B cell (primary cell): ENCODE data around the gene PPCDC. TPM values are rescaled to one million over a fixed set of nuclear protein-coding genes. Genes with fewer than 3 reads are reported as not detected.

Experiments used
- ATAC-seq: fragments of 200-7000 bp; cut with Tn5 transposase; one replicate; pipeline ENCODE4 v1.10.0; 2021; ENCODE audit warnings: low read depth, mild to moderate bottlenecking, moderate number of reproducible peaks, moderate library complexity
- CTCF ChIA-PET: fragments of 350-600 bp; sonication (Branson Sonifier 250); formaldehyde crosslinking; loops from one replicate; lab custom pipeline; 2021; ENCODE audit warnings: antibody characterized with exemption, inconsistent platforms; lab: Charles Lee
- POLR2A ChIA-PET: fragments of 350-600 bp; sonication (Branson Sonifier 250); formaldehyde crosslinking; loops from one replicate; lab custom pipeline; 2021; ENCODE audit warnings: antibody characterized with exemption; lab: Charles Lee
- DNase-seq: peaks from one replicate; pipeline ENCODE4 v3.0.0; 2013
- H2AFZ ChIP-seq: 2 replicates; pipeline ENCODE4 v1.6.1; 2012; ENCODE audit warnings: mild to moderate bottlenecking, low read depth, low read length; ENCODE audit not compliant: insufficient read depth, poor library complexity, severe bottlenecking
- H3K27ac ChIP-seq, 2 donors: 1 replicate in 1 of 2; 2 replicates in 1 of 2; pipeline ENCODE4 v1.5.1; 2012 to 2013; ENCODE audit warnings: low read length in 2 of 2, mild to moderate bottlenecking in 2 of 2, moderate library complexity in 1 of 2
- H3K27me3 ChIP-seq, 4 experiments: fragments of 200-600 bp in 1 of 4; sonication (generic) in 1 of 4; replicated peaks in 1 of 4; 1 replicate in 2 of 4; 2 replicates in 2 of 4; pipeline versions ENCODE4 v1.6.1 to v1.7.0; 2013 to 2016; ENCODE audit warnings: low read length in 3 of 4, mild to moderate bottlenecking in 2 of 4, mixed read lengths in 1 of 4, moderate library complexity in 1 of 4; ENCODE audit not compliant: insufficient read depth in 4 of 4, control insufficient read depth in 3 of 4; ENCODE audit errors: control extremely low read depth in 1 of 4
- H3K36me3 ChIP-seq, 2 experiments: replicated peaks in 1 of 2; 1 replicate in 1 of 2; 2 replicates in 1 of 2; pipeline versions ENCODE4 v1.6.1 to v1.7.1; 2013; ENCODE audit warnings: low read length in 1 of 2; ENCODE audit not compliant: insufficient read depth in 2 of 2, control insufficient read depth in 1 of 2; ENCODE audit errors: control extremely low read depth in 1 of 2, extremely low read depth in 1 of 2
- H3K4me1 ChIP-seq, 2 donors: fragments of 200-600 bp in 1 of 2; sonication (generic) in 1 of 2; 1 replicate in 1 of 2; 2 replicates in 1 of 2; pipeline versions ENCODE4 v1.5.1 to v1.6.1; 2013 to 2017; ENCODE audit warnings: low read length in 2 of 2; ENCODE audit not compliant: control insufficient read depth in 2 of 2, insufficient read depth in 2 of 2
- H3K4me2 ChIP-seq: replicated peaks from 2 replicates; pipeline ENCODE3; 2012; ENCODE audit warnings: mild to moderate bottlenecking, low read depth, low read length; ENCODE audit not compliant: poor library complexity, severe bottlenecking
- H3K4me3 ChIP-seq, 5 experiments: fragments of 200-600 bp in 1 of 5; sonication (generic) in 1 of 5; 1 replicate in 3 of 5; 2 replicates in 2 of 5; pipeline versions ENCODE4 v1.5.1 to v1.7.0; 2011 to 2016; ENCODE audit warnings: low read length in 4 of 5, mild to moderate bottlenecking in 4 of 5, low read depth in 2 of 5, control low read depth in 1 of 5, moderate library complexity in 1 of 5; ENCODE audit not compliant: insufficient read depth in 1 of 5; ENCODE audit errors: control extremely low read depth in 1 of 5, extremely low read depth in 1 of 5
- H3K79me2 ChIP-seq: fragments of 200-600 bp; sonication (generic); one replicate; pipeline ENCODE4 v1.6.0; 2016; ENCODE audit warnings: low read length; ENCODE audit not compliant: control insufficient read depth, insufficient read depth
- H3K9ac ChIP-seq: fragments of 200-600 bp; sonication (generic); 2 replicates; pipeline ENCODE4 v1.6.1; 2017; ENCODE audit warnings: mild to moderate bottlenecking, low read length, moderate library complexity
- H3K9me3 ChIP-seq, 3 donors: one replicate each; pipeline versions ENCODE4 v1.6.1 to v1.7.1; 2013; ENCODE audit warnings: low read length in 2 of 3; ENCODE audit not compliant: control insufficient read depth in 2 of 3, insufficient read depth in 1 of 3; ENCODE audit errors: control extremely low read depth in 1 of 3
- H4K20me1 ChIP-seq: 2 replicates; pipeline ENCODE4 v1.6.0; 2012; ENCODE audit warnings: mild to moderate bottlenecking, low read length; ENCODE audit not compliant: insufficient read depth, control insufficient read depth, poor library complexity, severe bottlenecking
- H3K27ac Mint-ChIP-seq: one replicate; pipeline ENCODE4 v1.8.0; 2021; ENCODE audit warnings: mixed read lengths
- H3K27me3 Mint-ChIP-seq: one replicate; pipeline ENCODE4 v1.8.0; 2021; ENCODE audit warnings: mixed read lengths
- H3K4me1 Mint-ChIP-seq: one replicate; pipeline ENCODE4 v1.8.0; 2021; ENCODE audit warnings: mixed read lengths
- H3K4me3 Mint-ChIP-seq: one replicate; pipeline ENCODE4 v1.8.0; 2021; ENCODE audit warnings: mixed read lengths
- H3K9me3 Mint-ChIP-seq: one replicate; pipeline ENCODE4 v1.8.0; 2022; ENCODE audit warnings: mixed read lengths; ENCODE audit not compliant: insufficient read depth
- EZH2 ChIP-seq: IDR thresholded peaks from 2 replicates; pipeline ENCODE4 v1.6.1; 2012; ENCODE audit warnings: borderline replicate concordance, low read depth, mild to moderate bottlenecking, moderate library complexity, low read length; ENCODE audit not compliant: insufficient read depth, poor library complexity, severe bottlenecking
- WGBS: methylation state at CpG from one replicate; pipeline ENCODE4 v1.1.5; 2013; ENCODE audit warnings: missing lambda C conversion rate; ENCODE audit not compliant: insufficient coverage; 5-methylcytosine and 5-hydroxymethylcytosine counted together
- intact Hi-C: fragments of 100-400 bp; cut with micrococcal nuclease; formaldehyde crosslinking; loops from one replicate; pipeline ENCODE4 v1.10.0; 2022
- polyA plus RNA-seq: library from polyadenylated mRNA; depleted of rRNA; stranded (reverse); fragments of >200 nt; gene quantifications from 2 replicates; pipeline ENCODE4 v1.2.3, GENCODE V29; 2012
- total RNA-seq, 2 donors: library from RNA; stranded (reverse); fragments of 120-200 nt in 1 of 2; gene quantifications; 1 replicate in 1 of 2; 2 replicates in 1 of 2; pipeline versions ENCODE4 v1.2.3 to v1.2.4, GENCODE V29; 2013 to 2022
- TF ChIP-seq, protein P1 (sequence below): fragments of 200-600 bp; IDR thresholded peaks from one replicate; pipeline ENCODE4 v1.8.0; 2022; ENCODE audit warnings: antibody characterized with exemption, mild to moderate bottlenecking

PPCDC gene
- total and polyA plus RNA-seq, 2 donors (not counting 1 experiment from before 2014, with no cell fraction given): 15.1 to 19.7 TPM

DNA sequence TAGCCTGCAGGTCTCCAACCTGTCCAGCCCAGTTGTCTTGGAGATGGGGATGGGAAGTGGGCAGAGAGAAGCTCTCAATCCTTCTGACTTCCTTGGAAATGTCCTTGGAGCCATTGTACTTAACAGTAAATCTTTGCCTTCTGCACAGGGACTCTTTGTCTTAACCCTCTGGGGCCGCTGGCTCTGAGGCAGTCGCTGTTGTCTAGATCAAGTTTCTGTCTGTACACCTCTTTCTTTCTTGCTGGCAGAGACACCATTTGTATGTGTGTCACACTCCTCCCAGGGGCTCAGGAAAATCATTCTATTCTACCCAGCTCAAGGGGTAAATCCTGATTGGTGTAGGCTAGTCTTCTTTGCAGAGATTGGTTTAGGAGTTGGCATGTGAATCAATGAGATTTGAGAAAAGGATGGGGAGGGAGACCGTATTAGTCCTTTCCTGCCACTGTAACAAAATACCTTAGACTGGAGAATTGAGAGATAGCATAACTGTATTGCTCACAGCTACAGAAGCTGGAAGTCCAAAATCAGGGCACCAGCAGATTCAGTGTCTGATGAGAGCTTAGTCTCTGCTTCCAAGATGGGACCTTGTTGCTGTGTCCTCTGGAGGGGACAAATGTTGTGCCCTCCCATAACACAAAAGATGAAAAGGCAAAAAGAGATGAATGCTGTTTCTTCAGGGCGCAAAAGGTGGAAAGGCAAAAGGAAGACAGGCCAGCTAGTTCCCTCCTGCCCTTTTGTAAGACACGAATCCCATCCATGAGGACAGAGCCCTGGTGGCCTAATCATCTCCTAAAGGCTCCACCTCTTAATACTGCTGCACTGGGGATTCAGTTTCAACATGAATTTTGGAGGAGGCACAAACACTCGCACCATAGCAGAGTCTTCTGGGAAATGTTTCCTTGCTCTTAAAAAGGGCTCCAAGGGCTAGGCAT, 66.3 kb downstream of the PPCDC start:
- H3K27ac ChIP-seq: no peak overlapping the region
- no peaks in the 10 kb centered on the region for H4K20me1 ChIP-seq
- H3K4me3 Mint-ChIP-seq: no peak overlapping the region
- no peak overlapping the region for H3K9ac ChIP-seq
- TF ChIP-seq EZH2: no peak
- TF ChIP-seq, protein P1, sequence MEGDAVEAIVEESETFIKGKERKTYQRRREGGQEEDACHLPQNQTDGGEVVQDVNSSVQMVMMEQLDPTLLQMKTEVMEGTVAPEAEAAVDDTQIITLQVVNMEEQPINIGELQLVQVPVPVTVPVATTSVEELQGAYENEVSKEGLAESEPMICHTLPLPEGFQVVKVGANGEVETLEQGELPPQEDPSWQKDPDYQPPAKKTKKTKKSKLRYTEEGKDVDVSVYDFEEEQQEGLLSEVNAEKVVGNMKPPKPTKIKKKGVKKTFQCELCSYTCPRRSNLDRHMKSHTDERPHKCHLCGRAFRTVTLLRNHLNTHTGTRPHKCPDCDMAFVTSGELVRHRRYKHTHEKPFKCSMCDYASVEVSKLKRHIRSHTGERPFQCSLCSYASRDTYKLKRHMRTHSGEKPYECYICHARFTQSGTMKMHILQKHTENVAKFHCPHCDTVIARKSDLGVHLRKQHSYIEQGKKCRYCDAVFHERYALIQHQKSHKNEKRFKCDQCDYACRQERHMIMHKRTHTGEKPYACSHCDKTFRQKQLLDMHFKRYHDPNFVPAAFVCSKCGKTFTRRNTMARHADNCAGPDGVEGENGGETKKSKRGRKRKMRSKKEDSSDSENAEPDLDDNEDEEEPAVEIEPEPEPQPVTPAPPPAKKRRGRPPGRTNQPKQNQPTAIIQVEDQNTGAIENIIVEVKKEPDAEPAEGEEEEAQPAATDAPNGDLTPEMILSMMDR: no peak
- no peak overlapping the region for H3K4me3 ChIP-seq
- POLR2A ChIA-PET: interaction anchor here (1.2 kb wide), 1 partner anchor 46 kb away, joined by 7 read pairs; no protein-coding TSS in a partner anchor
- H2AFZ ChIP-seq: no peak overlapping the region
- H3K9me3 ChIP-seq: peaks cover 1 to 11% (median 3%) of the 10 kb centered on the region in 3 donors
- H3K27me3 ChIP-seq: peaks cover 0 to 12% (median 1%) of the 10 kb centered on the region in 4 experiments
- DNase-seq (no peak), ATAC-seq (no peak)
- intact Hi-C loops: no loop called here
- H3K4me1 Mint-ChIP-seq: peaks cover 14% of the 10 kb centered on the region
- peaks cover 8% of the 10 kb centered on the region for H3K9me3 Mint-ChIP-seq
- H3K36me3 ChIP-seq: no peaks in the 10 kb centered on the region
- CTCF ChIA-PET: interaction anchor here (0.8 to 1.2 kb wide), 2 partner anchors 47 to 60 kb away, joined by 3 to 4 read pairs; no protein-coding TSS in a partner anchor
- peaks cover 7% of the 10 kb centered on the region for H3K27me3 Mint-ChIP-seq
- WGBS: 78% methylated on average over 3 of the region's 6 CpGs
- peaks cover 2 to 9% of the 10 kb centered on the region in 2 donors for H3K4me1 ChIP-seq
- no peaks in the 10 kb centered on the region for H3K79me2 ChIP-seq
- no peak overlapping the region for H3K4me2 ChIP-seq
- no peak overlapping the region for H3K27ac Mint-ChIP-seq

DNA sequence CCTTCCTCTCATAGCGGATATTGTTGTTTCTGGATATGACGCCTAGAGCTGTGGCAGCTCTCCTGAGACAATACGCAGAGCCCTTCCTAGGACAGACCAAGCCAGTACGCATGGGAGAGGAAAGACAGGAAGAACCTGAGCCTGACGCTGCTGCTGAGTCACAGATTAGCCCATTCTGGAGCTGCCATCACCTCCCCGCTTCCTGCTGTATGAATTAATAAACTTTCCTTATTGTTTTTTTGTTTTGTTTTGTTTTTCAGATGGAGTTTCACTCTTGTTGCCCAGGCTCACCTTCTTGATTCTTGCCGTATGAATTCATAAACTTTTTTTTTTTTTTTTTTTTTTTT, 67.0 kb downstream of the PPCDC start:
- intact Hi-C loops: no loop called here
- Mint-ChIP-seq H3K9me3 (peaks cover 5% of the 10 kb centered on the region), H3K27me3 (peaks cover 10% of the 10 kb centered on the region), H3K27ac (no peak overlapping the region), H3K4me1 (peaks cover 21% of the 10 kb centered on the region), H3K4me3 (no peak overlapping the region)
- no peak overlapping the region for H3K4me3 ChIP-seq
- no peaks in the 10 kb centered on the region for H4K20me1 ChIP-seq
- no peak overlapping the region for H2AFZ ChIP-seq
- no peak for ATAC-seq
- no peaks in the 10 kb centered on the region for H3K36me3 ChIP-seq
- POLR2A ChIA-PET: interaction anchor here (1.2 kb wide), 1 partner anchor 47 kb away, joined by 7 read pairs; no protein-coding TSS in a partner anchor
- WGBS: 26% methylated on average over 4 of the region's 7 CpGs
- no peak overlapping the region for H3K9ac ChIP-seq
- no peak for TF ChIP-seq EZH2
- TF ChIP-seq, protein P1: no peak
- peaks cover 8 to 15% of the 10 kb centered on the region in 2 donors for H3K4me1 ChIP-seq
- no peak overlapping the region for H3K4me2 ChIP-seq
- H3K79me2 ChIP-seq: no peaks in the 10 kb centered on the region
- no peak overlapping the region for H3K27ac ChIP-seq
- peaks cover 1 to 15% (median 3%) of the 10 kb centered on the region in 3 donors for H3K9me3 ChIP-seq
- CTCF ChIA-PET: no interaction called here
- no peak for DNase-seq
- peaks cover 0 to 12% (median 1%) of the 10 kb centered on the region in 4 experiments for H3K27me3 ChIP-seq
